HG03095 (cell line): Measurements from ENCODE around the gene KCNIP4.

Experiments used
- ATAC-seq: cut with Tn5 transposase; IDR thresholded peaks from one replicate; pipeline ENCODE4 v1.9.1; 2021; ENCODE audit warnings: moderate library complexity; ENCODE audit not compliant: unreplicated experiment

Gene KCNIP4

DNA sequence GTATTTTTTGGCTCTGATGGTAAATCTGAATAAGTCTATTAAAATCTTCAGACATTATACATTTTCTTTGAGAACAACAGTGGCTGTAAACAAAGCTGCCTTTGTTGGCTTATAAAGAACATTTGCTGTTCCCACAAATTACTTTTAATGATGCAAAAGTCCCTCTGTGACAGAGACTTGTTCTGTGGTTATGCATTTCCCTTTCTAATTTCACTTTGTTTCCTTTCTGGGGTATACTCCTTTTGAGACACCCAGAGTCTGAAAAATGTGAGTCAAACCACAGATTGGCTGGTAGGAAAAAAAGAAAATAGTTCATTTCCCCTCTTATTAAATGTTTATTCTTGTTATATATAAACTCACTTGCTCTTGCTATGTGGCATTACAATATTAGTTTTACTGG is 845.9 kb downstream of the KCNIP4 start:
- no peak for ATAC-seq

GRCh38 chr4:21097865-21098264 is 850.7 kb downstream of the KCNIP4 start:
- no peak for ATAC-seq

DNA sequence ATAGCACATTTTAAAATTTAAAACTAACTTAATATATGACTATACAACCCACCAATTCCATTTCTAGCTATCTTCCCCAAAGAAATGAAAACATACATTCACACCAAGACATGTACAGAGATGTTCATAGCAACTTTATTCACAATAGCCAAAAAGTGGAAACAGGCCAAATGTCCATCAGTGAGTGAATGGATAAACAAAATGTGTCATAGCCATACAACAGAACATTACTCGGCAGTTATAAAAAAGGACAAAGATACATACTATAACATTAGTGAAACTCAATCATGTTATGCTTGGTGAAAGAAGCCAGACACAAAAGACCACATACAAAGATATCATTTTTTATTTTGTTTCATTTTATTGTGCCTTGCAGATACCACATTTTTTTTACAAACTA is 851.5 kb downstream of the KCNIP4 start:
- no peak for ATAC-seq

GRCh38 chr4:21092531-21092930 is 856.0 kb downstream of the KCNIP4 start:
- ATAC-seq: no peak

- no peak for ATAC-seq
Observed at GRCh38 chr4:21090094-21090666, 858.4 kb downstream of the KCNIP4 start.

DNA sequence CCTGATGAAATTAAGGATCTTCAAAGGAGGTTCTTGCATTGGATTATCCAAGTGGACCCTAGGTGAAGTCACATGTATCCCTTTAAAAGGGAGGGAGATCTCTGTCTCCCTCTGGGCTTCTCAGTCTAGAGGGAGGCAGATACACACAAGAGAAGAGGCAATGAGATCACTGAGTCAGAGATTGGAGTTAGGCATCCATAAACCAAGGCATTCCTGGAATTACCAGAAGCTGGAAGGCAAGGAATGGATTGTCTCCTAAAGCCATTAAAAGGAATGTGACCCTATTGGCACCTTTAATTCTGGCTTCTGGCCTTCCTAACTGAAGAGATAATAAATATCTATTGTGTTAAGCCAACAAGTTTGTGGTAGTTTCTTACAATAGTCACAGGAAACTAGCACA is 865.2 kb downstream of the KCNIP4 start:
- no peak for ATAC-seq

GRCh38 chr4:21077967-21078366 is 870.6 kb downstream of the KCNIP4 start:
- ATAC-seq: no peak

DNA sequence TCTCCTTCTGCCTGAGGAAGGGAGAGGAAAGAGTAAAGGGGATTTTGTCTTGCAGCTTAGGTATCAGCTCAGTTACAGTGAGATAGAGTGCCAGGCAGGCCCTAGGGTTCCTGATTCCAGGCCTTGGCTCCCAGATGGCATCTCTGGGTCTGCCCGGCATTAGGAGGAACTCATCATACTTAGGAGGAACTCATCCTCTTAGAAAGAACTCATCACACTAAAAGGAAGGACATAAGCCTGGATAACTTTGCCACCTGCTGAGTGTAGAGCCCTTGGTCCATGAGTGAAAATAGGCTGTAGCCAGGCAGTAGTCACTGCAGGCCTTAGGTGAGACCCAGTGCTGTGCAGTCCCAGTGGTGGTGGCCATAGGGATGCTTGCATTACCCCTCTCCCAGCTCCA is 881.2 kb downstream of the KCNIP4 start:
- no peak for ATAC-seq

- ATAC-seq: no peak
Observed at GRCh38 chr4:21061902-21062301, 886.7 kb downstream of the KCNIP4 start.

DNA sequence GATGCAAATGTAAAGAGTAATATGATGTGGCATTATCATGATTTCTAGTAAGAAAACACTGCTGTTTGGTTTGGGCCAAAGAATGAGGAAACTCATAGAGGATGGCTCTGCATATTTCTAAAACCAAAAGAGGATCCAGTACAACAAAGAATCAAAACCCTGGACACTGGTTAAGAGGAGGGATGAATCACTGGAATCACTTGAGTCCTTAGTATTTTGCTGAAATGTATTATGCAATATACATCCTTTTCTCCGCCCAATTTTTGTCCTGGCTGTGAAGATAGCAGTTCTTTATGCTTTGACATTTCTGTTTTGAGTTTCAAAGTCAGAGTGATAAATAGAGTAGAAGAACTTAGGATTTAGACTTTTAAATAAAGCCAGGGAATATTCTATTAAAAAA is 902.4 kb downstream of the KCNIP4 start:
- ATAC-seq: no peak

DNA sequence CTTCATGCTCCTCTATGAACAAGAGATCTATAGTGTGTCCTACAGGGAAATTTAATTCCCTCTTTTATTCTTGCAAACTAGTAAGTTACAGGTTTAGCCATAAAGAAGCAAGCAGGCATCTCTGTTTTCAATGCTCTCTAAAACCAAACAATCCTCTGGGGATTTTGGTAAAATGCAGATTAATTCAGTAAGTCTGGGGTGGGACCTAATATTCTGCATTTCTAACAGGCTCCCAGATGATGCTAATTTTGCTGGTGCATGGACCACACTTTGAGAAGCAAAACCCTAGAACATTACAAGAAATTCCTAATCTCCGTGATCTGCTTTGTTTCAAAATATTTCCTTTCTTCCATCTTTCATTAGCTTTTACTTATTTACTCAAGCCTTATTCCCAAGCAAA is 903.5 kb downstream of the KCNIP4 start:
- ATAC-seq: no peak

- no peak for ATAC-seq
Observed at GRCh38 chr4:21041708-21042107, 906.9 kb downstream of the KCNIP4 start.

DNA sequence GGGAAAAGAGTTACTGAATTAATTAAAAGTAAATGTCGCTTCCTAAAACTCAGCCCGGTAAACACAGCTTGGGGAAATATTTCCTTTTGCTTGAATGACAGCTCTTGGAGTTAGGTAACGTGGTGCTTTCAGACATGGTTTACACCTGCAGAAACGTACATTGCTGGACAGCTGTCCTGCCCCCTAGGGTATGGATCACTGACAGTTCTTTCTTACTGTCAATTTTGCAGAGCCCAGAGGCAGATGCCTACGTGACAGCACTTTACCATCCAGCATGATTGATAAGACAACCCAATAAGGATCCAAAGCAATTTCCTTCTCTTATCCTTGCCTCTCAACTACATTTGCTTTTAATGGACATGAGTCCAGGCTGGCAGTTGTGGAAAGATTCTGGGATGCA is 913.8 kb downstream of the KCNIP4 start:
- no peak for ATAC-seq

DNA sequence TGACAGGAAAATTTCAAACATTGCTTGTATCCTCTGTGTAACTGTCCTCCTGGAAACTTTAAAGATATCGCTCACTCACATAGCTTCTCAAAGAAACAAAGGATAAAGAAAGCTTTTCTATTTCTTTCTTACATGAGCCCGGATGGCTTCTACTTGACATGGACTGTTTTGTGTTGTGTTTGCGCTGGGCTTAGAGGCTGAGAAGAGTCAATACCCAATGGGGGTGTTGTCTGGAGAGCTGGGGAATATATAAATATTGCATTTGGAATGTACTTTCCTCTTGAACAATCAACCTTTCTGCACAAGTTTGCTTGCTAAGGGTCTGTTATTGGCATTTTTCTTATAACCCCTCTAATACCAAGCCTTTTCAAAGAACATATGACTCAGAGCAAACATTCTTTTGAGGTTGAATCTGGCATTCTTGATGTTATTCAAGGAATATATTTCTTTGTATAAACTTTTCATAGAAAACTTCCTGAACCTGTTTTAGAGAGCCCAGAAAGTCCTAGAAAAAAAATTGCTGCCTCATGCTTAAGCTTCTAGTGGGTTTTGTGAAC is 916.4 kb downstream of the KCNIP4 start:
- no peak for ATAC-seq

GRCh38 chr4:21018817-21019216 is 929.8 kb downstream of the KCNIP4 start:
- no peak for ATAC-seq

- ATAC-seq: no peak
Observed at GRCh38 chr4:21013501-21013900, 935.1 kb downstream of the KCNIP4 start.

DNA sequence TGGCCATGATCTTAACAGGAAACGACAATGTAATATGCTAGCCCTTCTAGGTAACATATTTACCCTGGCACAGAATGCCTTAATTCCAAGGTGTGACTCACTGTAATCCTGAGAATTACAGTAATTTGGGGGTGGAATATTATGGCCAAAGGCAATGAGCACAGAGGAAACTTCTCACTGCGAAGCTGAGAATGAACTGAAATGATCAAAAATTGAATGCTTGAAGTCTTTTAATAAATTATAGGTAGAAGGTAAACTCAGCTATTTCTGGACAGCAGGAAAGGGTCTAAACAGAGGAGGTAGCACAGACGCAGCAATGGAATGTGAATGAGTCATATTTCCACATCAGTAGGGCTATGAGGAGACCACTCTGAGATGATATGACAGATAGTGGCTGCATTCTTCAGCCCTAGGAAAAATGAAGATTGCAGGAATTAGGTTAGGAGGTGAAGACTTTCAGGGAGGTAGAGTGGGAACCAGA is 935.7 kb downstream of the KCNIP4 start:
- no peak for ATAC-seq

GRCh38 chr4:21011106-21011505 is 937.5 kb downstream of the KCNIP4 start:
- ATAC-seq: no peak

- ATAC-seq: no peak
Observed at GRCh38 chr4:21009956-21010355, 938.6 kb downstream of the KCNIP4 start.

DNA sequence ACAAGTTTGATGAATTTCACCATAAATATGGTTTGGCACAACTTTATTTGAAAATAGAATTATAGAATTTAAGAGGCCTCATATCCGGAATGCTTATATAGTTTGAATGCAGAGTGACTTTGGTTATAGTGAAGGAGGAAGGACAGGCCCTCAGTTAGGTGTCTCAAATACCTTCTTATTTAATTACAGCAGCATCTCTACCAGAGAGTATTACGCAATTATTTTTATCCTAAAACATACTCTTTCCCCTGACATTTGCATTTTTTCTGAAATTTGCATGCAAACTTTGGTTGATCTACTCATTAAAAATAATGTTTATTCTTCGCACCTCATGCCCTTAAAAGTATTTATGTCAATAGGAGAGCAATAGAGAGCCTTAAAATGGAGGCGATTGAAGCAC is 942.9 kb downstream of the KCNIP4 start:
- ATAC-seq: no peak

GRCh38 chr4:21002976-21003375 is 945.6 kb downstream of the KCNIP4 start:
- ATAC-seq: no peak

DNA sequence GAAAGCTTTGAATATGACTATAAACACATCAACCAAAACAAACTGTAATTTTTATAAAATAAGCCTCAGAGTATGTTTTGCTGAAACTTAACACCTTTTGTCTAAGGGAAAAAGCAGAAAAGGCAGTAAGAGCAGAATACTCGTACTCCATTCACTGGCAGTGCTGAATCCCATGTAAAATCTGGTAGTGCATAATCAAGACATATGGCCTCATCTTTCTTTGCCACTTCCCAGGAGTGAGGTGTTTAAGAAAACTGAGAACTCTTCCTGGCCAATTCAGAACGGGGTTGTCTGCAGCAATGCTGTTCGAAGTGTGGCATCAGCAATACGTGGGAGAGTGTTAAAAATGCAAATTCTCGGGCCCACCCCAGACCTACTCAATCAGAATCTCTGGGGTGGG is 946.3 kb downstream of the KCNIP4 start:
- ATAC-seq: no peak

- ATAC-seq: no peak
Observed at GRCh38 chr4:21001490-21001889, 947.1 kb downstream of the KCNIP4 start.
